Activated T-cell treated with anti-CD3 and anti-CD28 coated beads for 1 hour (primary cell): ENCODE data around the gene SLC49A3.
"Not testable (repeated sequence)": the region's sequence is repeated elsewhere in the genome, so short reads cannot be mapped to it uniquely, and the experiment has no call there.

Source experiments
- DNase-seq: peaks from one replicate; pipeline ENCODE4 v3.0.0-alpha.2; 2020; ENCODE audit warnings: low read depth

Gene SLC49A3

DNA sequence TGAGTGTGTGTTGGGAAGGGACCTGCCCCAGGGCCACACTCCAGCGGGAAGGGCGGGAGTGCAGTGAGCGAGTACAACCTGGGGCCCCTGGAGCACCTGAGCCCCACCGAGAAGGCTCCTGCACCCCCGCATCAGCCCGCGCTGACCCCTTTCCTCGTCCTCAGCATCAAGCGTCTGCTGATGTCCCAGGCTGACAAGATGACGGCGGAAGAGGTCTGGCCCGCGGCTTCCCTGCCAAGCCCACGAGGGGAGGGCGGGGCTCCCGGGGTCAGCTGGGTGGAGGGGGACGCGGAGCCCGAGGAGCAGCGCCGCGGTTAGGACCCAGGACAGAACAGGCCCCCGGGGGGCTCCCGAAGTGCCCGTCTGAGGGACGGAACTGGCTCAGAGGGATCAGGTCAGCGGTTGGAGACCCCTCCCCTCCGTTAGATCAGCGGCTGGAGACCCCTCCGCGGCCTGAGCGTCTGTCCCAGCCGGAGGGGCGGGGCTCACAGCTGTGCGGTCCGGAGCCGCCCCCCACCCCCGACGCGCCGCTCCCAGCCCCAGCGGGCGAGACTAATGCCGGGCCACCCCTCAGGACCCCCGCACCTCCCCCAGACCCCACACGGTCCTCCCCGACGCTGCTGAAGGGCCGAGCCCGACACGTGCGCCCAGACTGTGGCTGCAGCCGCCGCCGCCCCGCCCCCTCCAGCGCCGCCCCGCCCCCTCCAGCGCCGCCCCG lies 7.9 kb downstream of the SLC49A3 start:
- no peak for DNase-seq

DNA sequence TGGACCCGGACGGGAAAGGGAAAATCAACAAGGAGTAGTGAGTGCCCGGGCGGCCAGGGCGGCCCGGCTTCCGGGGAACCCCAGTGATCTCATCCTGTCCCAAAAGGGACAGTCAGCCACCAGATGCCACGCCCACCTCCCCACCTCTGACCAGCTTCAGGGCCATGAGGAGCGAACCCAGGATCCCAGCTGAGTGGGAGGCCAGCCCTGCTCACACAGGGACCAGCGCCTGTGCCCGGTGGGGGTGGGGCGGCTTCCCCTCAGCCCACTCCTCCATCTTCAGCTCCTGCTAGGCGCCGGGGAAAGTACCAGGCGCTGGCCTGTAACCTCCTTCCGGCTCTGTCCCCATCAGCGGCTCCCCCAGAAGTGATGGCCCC lies 8.4 kb downstream of the SLC49A3 start:
- DNase-seq = no peak

DNA sequence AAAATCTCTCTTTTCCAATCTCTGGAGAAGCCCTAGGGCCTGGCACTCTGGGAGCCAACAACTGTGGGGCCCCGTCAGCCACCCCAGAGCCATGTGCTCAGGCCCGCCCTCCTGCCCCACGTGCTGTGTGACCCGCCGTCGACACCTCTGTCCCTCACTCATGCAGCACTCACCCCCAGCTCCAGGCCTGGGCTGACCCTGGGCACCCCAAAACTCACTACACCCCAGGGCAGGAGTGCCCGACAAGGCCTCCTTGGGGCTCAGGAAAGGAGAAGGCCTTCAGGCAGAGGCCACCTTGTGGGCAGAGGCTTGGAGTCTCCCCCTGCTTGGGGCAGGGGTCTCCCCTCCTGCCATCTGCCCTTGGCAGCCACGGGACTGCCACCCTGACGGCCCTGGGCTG lies 8.9 kb downstream of the SLC49A3 start:
- no peak for DNase-seq

DNA sequence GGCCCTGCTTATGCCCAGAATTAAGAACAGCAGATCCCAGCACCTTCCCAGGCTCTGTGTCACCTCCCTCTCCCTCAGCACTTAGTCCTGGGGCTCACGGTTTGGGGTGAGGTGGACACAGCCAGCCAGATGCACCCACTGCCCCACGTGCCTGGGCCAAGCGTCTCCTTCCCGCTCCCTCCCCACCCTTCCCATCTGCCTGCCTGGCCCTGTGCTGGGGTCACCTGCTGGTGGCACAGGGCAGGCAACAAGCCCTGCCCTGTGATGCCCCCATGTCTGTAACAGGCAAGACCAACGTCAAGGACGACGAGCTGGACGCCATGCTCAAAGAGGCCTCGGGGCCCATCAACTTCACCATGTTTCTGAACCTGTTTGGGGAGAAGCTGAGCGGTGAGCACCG lies 9.3 kb downstream of the SLC49A3 start:
- no peak for DNase-seq

DNA sequence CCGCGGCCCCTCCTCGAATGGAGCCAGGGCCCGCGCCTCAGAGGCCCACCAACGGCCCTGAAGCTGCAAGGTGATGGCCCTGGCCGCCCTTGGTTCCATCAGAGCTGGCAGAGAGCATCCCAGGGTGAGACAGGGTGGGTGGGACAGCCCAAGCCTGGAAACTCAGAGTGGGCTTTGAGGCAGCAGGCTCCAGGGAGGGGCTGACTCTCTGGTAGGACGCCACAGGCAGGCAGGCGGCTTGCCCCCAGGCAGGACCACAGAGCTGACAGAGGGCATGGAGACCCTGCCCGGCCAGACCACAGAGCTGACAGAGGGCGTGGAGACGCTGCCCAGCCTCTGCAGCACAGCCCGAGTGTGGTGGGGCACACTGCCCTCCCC lies 9.9 kb downstream of the SLC49A3 start:
- DNase-seq = no peak

DNA sequence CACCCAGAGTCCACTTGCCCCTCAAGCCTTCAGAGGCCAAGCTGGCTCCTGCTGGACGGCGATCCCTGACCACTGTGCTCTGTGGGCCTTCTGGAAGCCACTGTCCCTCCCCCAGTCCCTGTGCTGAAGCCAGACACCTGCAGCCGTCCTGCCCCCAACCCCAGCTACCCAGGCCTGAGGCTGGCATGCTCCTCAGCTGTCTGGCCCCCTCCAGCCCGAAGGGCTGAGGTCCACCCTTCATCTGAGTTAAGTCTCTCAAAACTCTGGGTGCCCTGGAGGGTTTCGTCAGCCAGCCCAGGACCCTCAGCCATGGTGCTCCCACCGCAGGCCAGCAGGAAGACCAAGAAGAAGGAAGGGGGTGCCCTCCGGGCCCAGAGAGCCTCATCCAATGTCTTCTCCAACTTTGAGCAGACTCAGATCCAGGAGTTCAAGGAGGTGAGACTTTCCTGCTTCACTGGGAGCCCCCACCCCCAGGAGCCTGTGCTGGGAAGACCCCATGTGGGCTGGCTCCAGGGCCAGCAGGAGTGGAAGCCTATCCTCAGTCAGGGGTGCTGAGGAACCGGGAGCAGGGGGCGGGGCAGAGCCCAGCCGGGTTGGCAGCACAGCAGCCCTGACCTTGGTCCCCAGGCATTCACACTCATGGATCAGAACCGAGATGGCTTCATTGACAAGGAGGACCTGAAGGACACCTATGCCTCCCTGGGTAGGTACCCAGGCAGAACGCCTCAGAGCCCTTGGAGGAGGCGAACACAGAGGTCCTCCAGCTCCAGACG lies 10.4 kb downstream of the SLC49A3 start:
- no peak for DNase-seq

DNA sequence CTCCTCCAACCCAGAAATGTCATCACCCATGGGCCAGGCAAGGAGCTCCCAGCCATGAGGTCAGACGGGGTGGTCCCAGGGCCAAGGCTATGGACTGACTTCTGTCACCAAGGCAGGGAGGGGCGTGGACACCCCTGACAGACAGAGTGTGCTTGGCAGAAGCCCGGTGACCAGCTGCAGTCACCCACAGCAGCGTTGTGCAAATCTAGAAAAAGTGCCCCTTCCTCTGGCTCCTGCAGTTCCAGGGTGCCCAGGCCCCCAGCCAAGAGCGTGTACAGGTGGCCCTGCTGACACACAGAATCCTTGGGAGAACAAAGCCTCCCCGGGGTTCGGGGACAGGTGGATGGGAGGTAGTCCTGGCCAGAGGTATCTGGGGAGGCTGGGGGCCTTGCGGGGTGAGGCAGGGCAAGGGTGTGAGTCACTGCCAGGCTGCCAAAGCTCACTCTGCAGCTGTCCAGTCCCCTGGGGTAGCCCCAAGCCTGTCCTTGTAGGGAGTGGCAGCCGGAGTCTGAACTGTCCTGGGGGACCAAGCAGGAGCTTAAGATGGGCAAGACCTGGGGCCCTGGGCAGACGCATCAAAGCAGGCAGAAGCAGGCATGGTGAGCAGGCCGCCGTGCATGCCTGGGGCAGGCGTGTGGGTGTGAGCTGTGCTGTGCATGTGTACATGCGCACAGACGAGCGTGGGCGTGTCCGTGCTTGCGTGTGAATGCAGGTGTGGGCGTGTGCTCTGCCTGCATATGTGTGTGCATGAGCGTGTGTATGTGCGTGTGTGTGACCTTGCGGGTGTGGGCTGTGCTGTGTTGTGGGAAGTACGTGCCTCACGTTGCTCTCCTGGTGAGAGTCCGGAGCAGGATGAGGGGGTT lies 11.3 kb downstream of the SLC49A3 start:
- no peak for DNase-seq

DNA sequence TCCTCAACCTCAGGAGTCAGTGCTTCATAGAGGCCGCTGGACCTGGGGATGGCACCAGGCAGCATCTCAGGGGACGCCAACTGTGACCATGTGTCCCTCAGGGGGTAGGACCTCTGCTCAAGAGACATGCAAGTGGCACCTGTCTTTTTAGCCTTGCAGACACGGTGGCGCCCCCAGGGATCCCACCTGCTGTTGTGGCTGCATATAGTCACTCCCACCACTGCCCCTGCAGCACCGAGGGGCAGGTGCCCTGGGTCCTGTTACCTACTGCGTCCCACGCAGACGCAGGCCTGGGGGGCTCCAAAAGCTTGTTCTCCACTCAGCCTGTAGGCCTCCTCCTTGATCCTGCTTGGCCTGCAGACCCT lies 12.1 kb downstream of the SLC49A3 start:
- DNase-seq = no peak

DNA sequence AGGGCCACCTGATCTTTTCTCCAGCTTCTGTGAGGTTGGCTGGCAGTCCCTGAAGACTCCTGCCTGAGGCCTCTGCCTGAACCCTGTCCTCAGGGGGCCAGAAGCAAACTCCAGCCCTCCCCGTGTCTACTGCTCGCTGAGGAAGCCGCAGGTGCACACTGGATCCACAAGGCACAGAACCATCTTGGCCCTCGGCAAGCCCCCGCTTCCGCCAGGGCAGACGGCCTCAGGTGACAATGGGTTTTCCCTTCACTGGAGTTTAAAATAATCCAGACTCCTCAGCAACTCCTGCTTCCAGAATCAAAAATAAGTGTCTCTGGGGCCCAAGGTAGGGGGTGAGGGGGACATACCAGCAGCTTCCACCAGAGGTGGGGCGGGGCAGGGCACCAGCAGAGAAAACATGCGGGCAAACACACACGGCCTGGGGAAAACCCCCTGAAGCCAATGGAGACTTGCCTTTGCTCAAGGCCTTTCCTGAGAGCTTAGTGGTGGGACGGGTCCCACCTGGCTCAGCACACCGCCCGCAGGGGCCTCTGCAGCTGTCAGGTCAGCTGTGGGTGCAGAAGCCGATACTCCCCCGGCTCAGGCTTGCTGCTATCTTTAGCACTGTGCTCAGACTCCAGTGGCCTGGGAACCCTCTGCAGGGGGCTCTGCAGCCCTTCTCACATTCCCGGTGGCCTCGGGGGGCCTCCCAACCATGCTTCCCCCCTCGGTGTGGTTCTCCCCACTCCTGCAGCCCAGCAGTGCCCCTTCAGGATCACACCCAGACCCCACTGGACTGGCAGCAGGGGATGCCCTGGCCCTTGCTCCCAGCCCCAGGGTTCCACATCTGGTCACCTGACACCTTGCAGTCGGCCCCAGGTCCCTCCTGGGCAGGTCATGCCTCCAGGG lies 12.7 kb downstream of the SLC49A3 start:
- no peak for DNase-seq

DNA sequence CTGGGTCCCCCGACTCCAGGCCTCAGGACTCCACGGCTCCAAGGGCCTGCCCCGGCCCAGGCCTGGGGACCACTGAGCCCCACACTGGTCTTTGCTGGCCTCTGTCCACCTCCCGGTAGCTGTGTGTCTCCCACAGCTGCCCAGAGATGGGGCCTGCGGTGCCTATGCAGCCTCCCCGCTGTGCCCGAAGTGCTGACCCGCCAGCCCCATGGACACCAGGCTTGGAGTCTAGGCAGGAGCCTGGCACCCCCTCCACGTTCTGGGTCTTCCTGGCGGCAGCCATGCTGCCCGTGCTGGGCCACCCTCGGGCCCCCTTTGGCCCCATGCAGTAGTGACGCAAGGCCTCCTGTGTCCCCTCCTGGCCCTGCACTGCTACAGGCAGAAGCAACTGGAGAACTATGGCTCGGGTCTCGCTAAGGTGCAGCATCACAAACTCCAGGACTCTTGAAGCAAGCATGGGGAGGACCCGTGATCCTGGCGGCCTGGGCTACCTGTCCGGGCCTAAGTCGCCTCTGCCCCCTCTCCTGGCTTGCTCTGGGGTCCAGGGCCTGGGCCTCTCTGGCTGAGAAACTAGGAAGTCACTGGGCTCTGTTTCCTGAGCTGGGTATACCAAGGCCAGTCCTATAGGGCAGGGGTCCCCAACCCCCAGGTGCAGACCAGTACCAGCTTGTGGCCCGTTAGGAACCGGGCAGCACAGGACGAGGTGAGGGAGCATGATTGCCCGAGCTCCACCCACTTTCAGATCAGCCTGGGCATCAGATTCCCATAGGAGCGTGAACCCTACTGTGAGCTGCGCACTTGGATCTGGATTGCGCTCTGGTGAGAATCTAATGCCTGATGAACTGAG lies 13.7 kb downstream of the SLC49A3 start:
- DNase-seq = no peak

DNA sequence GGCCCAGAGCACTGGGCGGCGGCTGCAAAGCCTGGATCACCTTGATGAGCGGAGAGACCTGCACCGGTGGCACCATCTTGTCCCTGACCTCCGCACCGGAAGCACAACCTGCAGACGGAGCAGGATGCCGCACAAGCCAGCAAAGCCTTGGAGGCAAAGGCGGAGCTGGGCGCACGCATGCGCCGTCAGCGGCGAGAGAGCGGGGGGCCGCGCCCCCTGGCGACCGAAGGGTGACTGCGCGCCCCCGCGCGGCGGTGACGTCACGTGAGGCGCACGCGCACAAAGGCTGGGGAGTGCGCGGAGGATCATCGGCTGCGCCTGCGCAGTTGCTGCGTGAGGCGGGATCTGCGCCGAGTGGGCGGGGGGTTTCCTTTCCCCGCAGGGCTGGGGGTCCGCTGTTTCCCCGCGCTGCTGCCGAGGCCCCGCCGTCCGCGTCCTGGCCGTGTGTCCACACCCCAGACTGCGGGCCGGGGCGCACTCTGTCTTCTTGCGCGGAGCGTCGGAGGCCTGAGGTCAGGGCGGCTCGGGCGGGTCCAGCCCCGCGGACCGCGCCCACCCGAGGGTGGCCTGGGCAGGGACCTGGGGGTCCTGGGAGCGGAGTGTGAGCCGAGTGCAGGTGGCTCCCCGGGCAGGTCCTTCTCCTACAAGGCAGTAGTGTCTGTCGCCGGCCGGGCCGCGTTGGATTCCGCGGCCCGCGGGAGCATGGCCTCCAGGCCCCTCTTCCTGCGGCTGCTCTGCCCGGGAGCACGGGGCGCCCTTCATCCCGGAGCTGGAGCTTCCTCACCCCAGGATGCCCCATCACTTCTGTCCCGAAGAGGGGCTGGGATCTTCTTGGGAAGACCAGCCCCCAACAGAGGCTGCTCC lies 14.5 kb downstream of the SLC49A3 start, which contains the start of the genes ATP5ME and MYL5:
ATP5ME (minus strand) TSS at position 105 of the 864 bp plus-strand sequence; CDS start at position 76, 29 bp downstream.
MYL5 (plus strand) TSS at position 371 of the 864 bp plus-strand sequence. CDS start 3,485 bp downstream, outside the sequence.
- DNase-seq = peak; percentile 95

DNA sequence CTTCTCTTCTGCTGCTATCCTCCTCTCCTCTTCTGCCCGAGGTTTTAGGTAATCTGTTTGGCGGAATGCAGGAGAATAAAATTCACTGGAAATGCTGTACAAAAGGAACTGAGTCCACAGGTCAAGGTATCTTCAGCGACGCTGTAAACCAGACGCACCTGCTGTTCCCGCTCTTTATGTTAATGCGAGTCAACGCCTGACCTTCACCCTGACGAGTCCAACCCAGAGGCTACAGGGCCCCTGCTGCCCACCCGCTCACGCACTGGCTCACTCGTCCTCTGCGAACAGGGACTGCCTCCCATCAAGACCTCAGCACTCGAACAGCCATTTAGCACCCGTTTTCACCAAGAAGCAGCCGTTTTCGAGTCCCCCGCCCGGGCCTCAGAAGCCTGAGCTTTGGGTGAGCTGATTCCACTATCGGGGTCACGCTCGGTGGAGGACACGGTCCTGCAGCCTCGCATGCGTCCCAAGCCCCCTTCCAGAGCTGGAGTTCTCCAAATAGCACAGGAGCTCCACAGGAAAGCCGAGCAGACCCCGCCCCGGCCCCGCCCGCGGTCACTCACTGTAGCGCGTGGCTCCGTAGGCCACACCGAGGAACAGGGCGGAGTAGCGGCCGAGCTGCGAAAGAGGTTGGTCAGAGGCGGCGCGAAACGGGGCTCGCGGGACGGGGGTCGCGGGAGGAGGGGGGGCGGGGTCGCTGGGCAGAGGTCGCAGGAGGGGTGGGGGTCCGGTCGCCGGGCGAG lies 15.4 kb downstream of the SLC49A3 start:
- no peak for DNase-seq

DNA sequence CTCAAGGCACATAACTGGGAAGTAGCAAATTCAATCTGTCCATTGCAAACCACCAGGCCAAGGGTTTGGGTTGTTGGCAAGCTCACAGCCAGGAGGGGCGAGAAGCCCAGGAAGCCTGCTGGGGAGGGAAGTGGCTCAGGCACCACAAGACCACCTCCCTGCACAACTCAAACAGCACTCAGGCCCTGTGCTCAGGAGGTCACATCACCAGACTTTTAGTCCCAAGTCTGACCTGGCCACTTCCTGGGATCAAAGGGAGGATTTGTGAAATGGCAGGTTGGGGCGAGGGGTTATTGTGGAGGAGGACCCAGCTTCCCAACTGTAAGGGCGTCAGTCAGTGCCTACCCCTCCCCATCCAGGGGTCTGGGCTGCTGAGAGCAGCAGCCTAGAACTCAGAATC lies 17.2 kb downstream of the SLC49A3 start:
- no peak for DNase-seq

DNA sequence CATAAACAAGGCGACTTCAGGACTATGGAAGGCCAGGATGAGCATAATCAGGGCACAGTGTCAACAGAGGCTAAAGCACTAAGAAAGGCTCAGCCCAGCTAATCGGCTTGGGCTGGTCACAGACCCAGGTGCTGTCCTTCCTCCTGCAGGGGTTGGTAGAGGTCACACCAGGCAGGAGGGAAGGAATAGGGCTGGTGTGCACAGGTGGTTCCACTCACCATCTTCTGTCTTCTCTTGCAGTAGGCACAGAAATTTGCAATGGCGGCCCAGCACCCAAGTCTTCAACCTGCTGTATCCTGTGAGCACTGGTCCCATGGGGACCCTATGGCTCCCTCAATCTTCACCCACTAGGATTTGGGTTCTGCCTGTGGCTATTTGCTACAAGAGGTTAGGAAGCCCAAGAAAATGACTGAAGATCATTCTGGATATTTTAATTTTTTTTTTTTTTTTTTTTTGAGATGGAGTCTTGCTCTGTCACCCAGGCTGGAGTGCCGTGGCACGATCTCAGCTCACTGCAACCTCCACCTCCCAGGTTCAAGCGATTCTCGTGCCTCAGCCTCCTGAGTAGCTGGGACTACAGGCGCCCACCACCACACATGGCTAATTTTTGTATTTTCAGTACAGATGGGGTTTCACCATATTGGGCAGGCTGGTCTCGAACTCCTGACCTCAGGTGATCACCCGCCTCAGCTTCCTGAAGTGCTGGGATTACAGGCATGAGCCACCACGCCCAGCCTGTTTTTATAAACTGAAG lies 19.0 kb downstream of the SLC49A3 start:
- DNase-seq = not testable (repeated sequence)

DNA sequence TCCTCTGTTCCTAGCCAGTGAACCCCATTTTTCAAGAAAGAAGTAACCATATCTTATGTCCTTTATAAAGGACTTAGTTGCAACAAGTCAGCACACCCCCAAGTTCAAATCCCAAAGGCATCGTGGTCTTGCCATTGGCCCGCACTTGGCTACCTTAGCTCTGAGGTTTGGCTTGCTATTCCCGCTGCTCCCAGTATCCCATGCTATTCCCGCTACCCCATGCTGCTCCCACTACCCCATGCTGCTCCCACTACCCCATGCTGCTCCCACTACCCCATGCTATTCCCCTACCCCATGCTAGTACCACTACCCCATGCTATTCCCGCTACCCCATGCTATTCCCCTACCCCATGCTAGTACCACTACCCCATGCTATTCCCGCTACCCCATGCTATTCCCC lies 20.7 kb downstream of the SLC49A3 start:
- DNase-seq = not testable (repeated sequence)

DNA sequence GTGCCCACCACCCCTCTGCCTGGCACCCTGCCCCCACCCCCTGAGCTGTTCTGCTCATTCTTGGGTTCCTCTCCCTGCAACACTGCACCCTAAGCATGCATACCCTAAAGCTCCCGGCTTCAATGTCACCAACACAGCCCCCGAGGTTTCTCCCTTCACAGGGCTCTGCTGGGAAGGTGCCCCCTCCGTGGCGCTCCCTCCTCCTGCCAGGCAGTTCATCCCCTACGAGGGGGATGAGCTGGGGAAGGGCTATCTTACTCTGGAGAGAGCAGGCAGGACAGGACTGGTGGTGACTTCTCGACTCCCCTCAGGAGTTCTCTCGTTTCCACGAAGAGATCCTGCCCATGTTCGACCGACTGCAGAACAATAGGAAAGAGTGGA lies 21.4 kb downstream of the SLC49A3 start:
- no peak for DNase-seq

DNA sequence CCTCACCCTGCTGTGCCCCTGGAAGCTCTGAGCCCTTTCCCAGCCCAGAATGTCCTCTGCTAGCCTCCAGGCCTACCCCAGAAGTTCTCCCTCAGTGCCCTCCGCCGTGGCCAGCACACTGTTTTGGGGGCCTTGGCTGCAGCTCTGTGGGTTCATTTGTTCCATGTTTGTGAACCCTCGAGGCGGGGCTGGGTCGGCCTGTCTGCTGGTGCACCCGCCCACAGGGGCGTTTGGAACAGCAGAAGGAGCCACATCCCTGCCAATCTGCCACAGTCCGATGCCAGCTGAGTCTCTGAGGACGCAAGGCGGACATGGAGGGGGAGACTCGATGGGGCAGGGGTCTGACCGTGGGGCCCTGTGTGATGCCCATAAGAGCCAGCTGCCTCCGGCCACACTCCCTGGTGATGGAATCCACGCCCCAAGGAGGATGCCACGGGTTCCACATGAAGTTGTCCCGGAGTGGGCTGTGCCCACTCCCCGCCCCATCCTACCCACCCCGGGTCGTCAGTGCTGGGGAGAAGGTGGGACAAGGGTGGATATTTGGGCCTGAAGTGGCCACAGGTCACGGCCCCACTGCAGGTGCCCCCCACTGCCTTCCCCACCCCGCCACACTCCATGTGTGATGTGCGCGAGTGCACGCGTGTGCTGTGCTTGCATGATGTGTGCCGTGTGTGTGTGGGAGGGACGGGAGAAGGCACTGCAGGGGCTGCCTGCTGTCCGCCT lies 22.0 kb downstream of the SLC49A3 start:
- no peak for DNase-seq

DNA sequence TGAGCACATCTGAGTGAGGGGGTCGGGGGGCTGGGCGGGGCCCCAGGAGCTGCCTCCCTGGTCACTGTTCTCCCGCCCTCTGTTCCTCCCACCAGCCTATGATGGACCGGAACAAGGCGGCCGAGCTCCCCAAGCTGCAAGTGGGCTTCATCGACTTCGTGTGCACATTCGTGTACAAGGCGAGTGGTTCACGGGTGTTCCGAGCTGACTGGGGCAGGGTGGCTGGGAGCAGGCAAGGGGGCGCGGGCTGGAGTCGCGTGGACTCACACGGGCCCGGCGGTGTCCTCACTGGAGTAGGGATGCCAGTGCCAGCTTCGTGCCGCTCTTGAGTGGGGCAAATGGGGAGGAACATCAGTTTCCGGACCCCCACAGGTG lies 22.5 kb downstream of the SLC49A3 start:
- DNase-seq = no peak
